H1 (cell line): ENCODE results near the gene CACNA2D3. TPM values are rescaled to one million over a fixed set of nuclear protein-coding genes. Genes with fewer than 3 reads are reported as not detected.
A peak's percentile ranks its signal among the peaks of the same experiment; 100 is the strongest.

Experiments
- CTCF ChIA-PET: fragments of 300-600 bp; sonication (Branson Sonifier 250); formaldehyde crosslinking; loops from one replicate; lab custom pipeline; 2021; ENCODE audit not compliant: partially characterized antibody; lab: Charles Lee
- POLR2A ChIA-PET: fragments of 300-600 bp; sonication (Branson Sonifier 250); formaldehyde crosslinking; loops from one replicate; lab custom pipeline; 2021; ENCODE audit warnings: inconsistent platforms; ENCODE audit not compliant: partially characterized antibody; lab: Charles Lee
- DNase-seq, 2 experiments: peaks; one replicate each; pipeline versions ENCODE4 v3.0.0 to v3.0.0-alpha.2; 2010 to 2022; ENCODE audit warnings: low spot score in 2 of 2, low read depth in 1 of 2, mixed read lengths in 1 of 2
- FAIRE-seq: peaks from 2 replicates; lab custom pipeline; 2011; peaks lifted over from hg19 to GRCh38; lab: Jason Lieb, UNC
- H2AFZ ChIP-seq: 2 replicates; pipeline ENCODE4 v1.8.1; 2012; ENCODE audit warnings: low read length, inconsistent platforms
- H2AK5ac ChIP-seq: 2 replicates; pipeline ENCODE4 v1.6.1; 2013; ENCODE audit warnings: low read depth, low read length
- H2BK120ac ChIP-seq: replicated peaks from 2 replicates; pipeline ENCODE3; 2013; ENCODE audit warnings: low read depth, low read length, inconsistent platforms
- H2BK12ac ChIP-seq: 2 replicates; pipeline ENCODE4 v1.6.1; 2013; ENCODE audit warnings: low read depth, low read length
- H2BK15ac ChIP-seq: 2 replicates; pipeline ENCODE4 v1.6.1; 2013; ENCODE audit warnings: low read length
- H2BK20ac ChIP-seq: 2 replicates; pipeline ENCODE4 v1.6.1; 2013; ENCODE audit warnings: low read length
- H2BK5ac ChIP-seq: 2 replicates; pipeline ENCODE4 v1.6.1; 2013; ENCODE audit warnings: low read depth, low read length
- H3K14ac ChIP-seq: 2 replicates; pipeline ENCODE4 v1.6.1; 2013; ENCODE audit warnings: inconsistent platforms; ENCODE audit not compliant: insufficient read length
- H3K18ac ChIP-seq: 2 replicates; pipeline ENCODE4 v1.6.1; 2013; ENCODE audit warnings: low read length; ENCODE audit errors: extremely low read depth
- H3K23ac ChIP-seq: 2 replicates; pipeline ENCODE4 v1.6.1; 2013; ENCODE audit warnings: inconsistent platforms; ENCODE audit not compliant: insufficient read length
- H3K23me2 ChIP-seq: 2 replicates; pipeline ENCODE4 v1.6.1; 2013; ENCODE audit warnings: low read depth, low read length
- H3K27ac ChIP-seq: 2 replicates; pipeline ENCODE4 v1.6.1; 2011; ENCODE audit warnings: low read depth, low read length, inconsistent platforms
- H3K27me3 ChIP-seq, 4 experiments: replicated peaks in 1 of 4; 1 replicate in 1 of 4; 2 replicates in 3 of 4; pipeline versions ENCODE4 v1.6.1 to v1.8.1; 2011 to 2013; ENCODE audit warnings: low read length in 3 of 4, mild to moderate bottlenecking in 3 of 4, inconsistent platforms in 2 of 4, mixed read lengths in 2 of 4, moderate library complexity in 1 of 4; ENCODE audit not compliant: control insufficient read depth in 3 of 4, insufficient read depth in 3 of 4; ENCODE audit errors: extremely low read depth in 1 of 4
- H3K36me3 ChIP-seq, 4 experiments: 2 replicates each; pipeline versions ENCODE4 v1.6.1 to v1.8.1; 2011 to 2013; ENCODE audit warnings: mild to moderate bottlenecking in 4 of 4, low read length in 3 of 4, moderate library complexity in 2 of 4, control low read depth in 1 of 4, inconsistent platforms in 1 of 4; ENCODE audit not compliant: insufficient read depth in 4 of 4, control insufficient read depth in 2 of 4
- H3K4ac ChIP-seq: replicated peaks from 2 replicates; pipeline ENCODE3; 2013; ENCODE audit warnings: low read length, low read depth, mixed read lengths, inconsistent platforms; ENCODE audit not compliant: insufficient read length
- H3K4me1 ChIP-seq, 4 experiments: replicated peaks in 1 of 4; 1 replicate in 1 of 4; 2 replicates in 3 of 4; pipeline versions ENCODE4 v1.6.1 to v1.8.1; 2011 to 2013; ENCODE audit warnings: low read length in 3 of 4, inconsistent platforms in 2 of 4, mixed read lengths in 1 of 4; ENCODE audit not compliant: insufficient read depth in 4 of 4, control insufficient read depth in 3 of 4
- H3K4me2 ChIP-seq, 2 experiments: 2 replicates each; pipeline versions ENCODE4 v1.6.1 to v1.8.1; 2011 to 2013; ENCODE audit warnings: low read depth in 2 of 2, low read length in 2 of 2, control low read depth in 1 of 2, inconsistent platforms in 1 of 2, mild to moderate bottlenecking in 1 of 2; ENCODE audit not compliant: insufficient read depth in 1 of 2
- H3K4me3 ChIP-seq, 4 experiments: fragments of 200-600, 300-600 bp in 1 of 4; sonication (generic), shearing (Covaris generic), sonication (Bioruptor Twin) in 1 of 4; 2 replicates each; pipeline versions ENCODE4 v1.5.1 to v1.8.1; 2011 to 2016; ENCODE audit warnings: low read length in 4 of 4, low read depth in 3 of 4, control low read depth in 2 of 4, inconsistent platforms in 2 of 4, mild to moderate bottlenecking in 2 of 4, mixed read lengths in 1 of 4, moderate library complexity in 1 of 4; ENCODE audit not compliant: insufficient read depth in 2 of 4; ENCODE audit errors: extremely low read depth in 1 of 4
- H3K56ac ChIP-seq: replicated peaks from 2 replicates; pipeline ENCODE3; 2013; ENCODE audit warnings: low read depth, mild to moderate bottlenecking, mixed read lengths, low read length, inconsistent platforms; ENCODE audit not compliant: insufficient read length
- H3K79me1 ChIP-seq: 2 replicates; pipeline ENCODE4 v1.6.1; 2013; ENCODE audit warnings: low read depth, low read length, control low read depth
- H3K79me2 ChIP-seq, 2 experiments: 2 replicates each; pipeline versions ENCODE4 v1.6.1 to v1.8.1; 2012 to 2013; ENCODE audit warnings: low read length in 2 of 2, mild to moderate bottlenecking in 2 of 2, inconsistent platforms in 1 of 2; ENCODE audit not compliant: insufficient read depth in 2 of 2, control insufficient read depth in 1 of 2
- H3K9ac ChIP-seq, 4 experiments: replicated peaks in 1 of 4; 1 replicate in 1 of 4; 2 replicates in 3 of 4; pipeline versions ENCODE4 v1.6.1 to v1.8.1; 2011 to 2013; ENCODE audit warnings: low read depth in 3 of 4, low read length in 3 of 4, control low read depth in 2 of 4, mild to moderate bottlenecking in 2 of 4, moderate library complexity in 2 of 4, inconsistent platforms in 1 of 4; ENCODE audit errors: extremely low read depth in 1 of 4
- H3K9me3 ChIP-seq, 2 experiments: 2 replicates each; pipeline versions ENCODE4 v1.6.1 to v1.8.1; 2012 to 2013; ENCODE audit warnings: mild to moderate bottlenecking in 2 of 2, moderate library complexity in 2 of 2, control low read depth in 1 of 2, inconsistent platforms in 1 of 2, low read depth in 1 of 2, low read length in 1 of 2, mixed read lengths in 1 of 2; ENCODE audit not compliant: insufficient read depth in 2 of 2
- H4K20me1 ChIP-seq, 2 experiments: replicated peaks in 1 of 2; 2 replicates each; pipeline versions ENCODE3 to v1.8.1; 2011 to 2013; ENCODE audit warnings: inconsistent platforms in 2 of 2, low read length in 2 of 2, mild to moderate bottlenecking in 1 of 2; ENCODE audit not compliant: insufficient read depth in 2 of 2, control insufficient read depth in 1 of 2
- H4K5ac ChIP-seq: 2 replicates; pipeline ENCODE4 v1.6.1; 2013; ENCODE audit warnings: low read length, low read depth, mixed read lengths, inconsistent platforms; ENCODE audit not compliant: insufficient read length
- H4K8ac ChIP-seq: 2 replicates; pipeline ENCODE4 v1.8.0; 2013; ENCODE audit warnings: mild to moderate bottlenecking, moderate library complexity, low read length, inconsistent platforms; ENCODE audit not compliant: insufficient read depth; ENCODE audit errors: extremely low read depth
- H4K91ac ChIP-seq: replicated peaks from 2 replicates; pipeline ENCODE3; 2013; ENCODE audit warnings: low read length, mixed read lengths, inconsistent platforms; ENCODE audit not compliant: insufficient read length
- BRCA1 ChIP-seq: IDR thresholded peaks from 2 replicates; pipeline ENCODE4 v1.6.1; 2012; ENCODE audit warnings: low read depth, low read length, improper control_type of control experiment
- CBX5 ChIP-seq: fragments of 300-800, 300-1000 bp; sonication (generic); IDR thresholded peaks from 2 replicates; pipeline ENCODE4 v1.7.1; 2016; ENCODE audit warnings: antibody characterized with exemption, low read length, low read depth
- CEBPB ChIP-seq: IDR thresholded peaks from 2 replicates; pipeline ENCODE4 v1.6.1; 2012; ENCODE audit warnings: low read depth, low read length
- CTBP2 ChIP-seq: IDR thresholded peaks from 2 replicates; pipeline ENCODE4 v1.7.0; 2011; ENCODE audit warnings: borderline replicate concordance, mild to moderate bottlenecking, moderate library complexity, mixed read lengths, low read length; ENCODE audit not compliant: insufficient read depth, insufficient read length
- FOSL1 ChIP-seq: IDR thresholded peaks from 2 replicates; pipeline ENCODE4 v1.6.1; 2011; ENCODE audit warnings: mild to moderate bottlenecking, low read depth, low read length, moderate library complexity; ENCODE audit not compliant: insufficient read depth
- HDAC2 ChIP-seq, 2 experiments: fragments of 300-600 bp in 1 of 2; sonication (generic) in 1 of 2; IDR thresholded peaks; 2 replicates each; pipeline ENCODE4 v1.6.1; 2011 to 2012; ENCODE audit warnings: low read depth in 2 of 2, low read length in 2 of 2, mild to moderate bottlenecking in 2 of 2, moderate library complexity in 2 of 2, borderline replicate concordance in 1 of 2, inconsistent platforms in 1 of 2
- JUND ChIP-seq: IDR thresholded peaks from 2 replicates; pipeline ENCODE4 v1.6.1; 2011; ENCODE audit warnings: mild to moderate bottlenecking, improper control_type of control experiment, low read length
- POLR2A ChIP-seq, 2 experiments: IDR thresholded peaks; 1 replicate in 1 of 2; 2 replicates in 1 of 2; pipeline ENCODE4 v1.6.1; 2011; ENCODE audit warnings: low read depth in 2 of 2, low read length in 2 of 2, mild to moderate bottlenecking in 2 of 2; ENCODE audit errors: control extremely low read depth in 1 of 2
- SIN3A ChIP-seq, 2 experiments: IDR thresholded peaks in 1 of 2; conservative IDR thresholded peaks in 1 of 2; 2 replicates each; pipeline ENCODE4 v1.6.1; 2011 to 2012; ENCODE audit warnings: low read length in 2 of 2, improper control_type of control experiment in 1 of 2, low read depth in 1 of 2, mild to moderate bottlenecking in 1 of 2
- SP1 ChIP-seq: IDR thresholded peaks from 2 replicates; pipeline ENCODE4 v1.6.1; 2011; ENCODE audit warnings: low read depth, low read length
- TCF12 ChIP-seq: IDR thresholded peaks from 2 replicates; pipeline ENCODE4 v1.6.1; 2011; ENCODE audit warnings: low read depth, mild to moderate bottlenecking, low read length
- WGBS, 2 experiments: shearing (Covaris generic) in 1 of 2; methylation state at CpG; one replicate each; pipeline versions ENCODE4 v1.1.6 to v1.1.7; 2013 to 2015; ENCODE audit warnings: low lambda C conversion rate in 2 of 2, mixed read lengths in 2 of 2, inconsistent platforms in 1 of 2, low coverage in 1 of 2, missing lambda C conversion rate in 1 of 2; ENCODE audit not compliant: insufficient replicate concordance in 2 of 2, insufficient coverage in 1 of 2, insufficient read length in 1 of 2; ENCODE audit errors: extremely low coverage in 1 of 2, missing lambda C conversion rate in 1 of 2; 5-methylcytosine and 5-hydroxymethylcytosine counted together
- polyA plus RNA-seq, 7 experiments: library from polyadenylated mRNA; depleted of rRNA in 3 of 7; stranded (reverse) in 5 of 7; unstranded in 2 of 7; fragments of >200 nt in 5 of 7; fragments of 200-250 nt in 2 of 7; gene quantifications; 1 replicate in 5 of 7; 2 replicates in 1 of 7; 4 replicates in 1 of 7; pipeline versions ENCODE4 v1.2.1 to v1.2.3, GENCODE V29; 2011 to 2013; ENCODE audit warnings: missing spikeins in 2 of 7, mixed read lengths in 2 of 7
- total RNA-seq: library from RNA; stranded (reverse); fragmentation: NEBNext Ultra II Directional; extraction: Animal tissue kit (Norgen Biotek cat#: 25700); gene quantifications from 2 replicates; pipeline ENCODE4 v1.2.1, GENCODE V29; 2021

Gene CACNA2D3
- total and polyA plus RNA-seq, 2 of the 8 experiments (the other 6 are each of a cell fraction or from before 2014, with no cell fraction given) = 1.5 to 1.8 TPM

GRCh38 chr3:54634122-54634469 is 511.7 kb downstream of the CACNA2D3 start:
- Histone ChIP-seq H2BK120ac (no peak overlapping the region), H2BK20ac (no peak overlapping the region), H3K4me1 (peaks cover 4 to 11% (median 7%) of the 10 kb centered on the region in 4 experiments; a peak in 5 of 7 replicates), H2BK5ac (peak overlapping the region; percentile 54; the same call in 1 of the 2 replicates), H3K9me3 (no peaks in the 10 kb centered on the region), H2BK12ac (no peak overlapping the region), H3K27ac (peak overlapping the region; percentile 30; the same call in 1 of the 2 replicates), H3K4me3 (peak overlapping the region in 3 of 4 experiments; percentile 23 to 35 (median 33); a peak in 4 of 8 replicates), H3K23me2 (peaks cover 2% of the 10 kb centered on the region; the same call in 1 of the 2 replicates), H3K23ac (no peak overlapping the region), H3K4me2 (peak overlapping the region; percentile 43 to 80), H3K27me3 (no peaks in the 10 kb centered on the region), H3K36me3 (peaks cover 20 to 60% (median 37%) of the 10 kb centered on the region in 4 experiments), H3K14ac (no peak overlapping the region), H3K56ac (peak overlapping the region; percentile 13), H4K5ac (peak overlapping the region; percentile 31), H3K79me1 (0 out of 2 replicates have a peak, but pooled peaks cover 2% of the 10 kb centered on the region), H3K4ac (no peak overlapping the region), H3K18ac (no peak overlapping the region), H2AFZ (no peak overlapping the region), H3K79me2 (peaks cover 0 to 30% of the 10 kb centered on the region in 2 experiments; a peak in 2 of 4 replicates), H4K20me1 (peaks cover 11% of the 10 kb centered on the region in 2 experiments), H4K8ac (no peak overlapping the region), H2BK15ac (no peak overlapping the region), H2AK5ac (no peak overlapping the region), H3K9ac (no peak overlapping the region; a peak in 1 of 7 replicates), H4K91ac (no peak overlapping the region)
- 81 to 100% methylated on average over 1 to 3 of the region's 3 CpGs for WGBS, 2 experiments
- no peak for FAIRE-seq
- TF ChIP-seq BRCA1 (no peak), POLR2A (IDR thresholded peaks at IDR 0.05; ENCODE audit: control extremely low read depth in 1 of 2, low read depth in 2 of 2, low read length in 2 of 2) (no peak), SIN3A (conservative IDR thresholded peaks at IDR 0.05 in 1 of 2, IDR thresholded peaks at IDR 0.05 in 1 of 2; ENCODE audit: low read depth in 1 of 2, low read length in 2 of 2) (no peak), CBX5 (no peak), CTBP2 (no peak), CEBPB (no peak), JUND (no peak), HDAC2 (IDR thresholded peaks at IDR 0.05; ENCODE audit: borderline replicate concordance in 1 of 2, low read depth in 2 of 2, low read length in 2 of 2) (no peak), SP1 (no peak), TCF12 (no peak), FOSL1 (no peak)
- POLR2A ChIA-PET = interaction anchor here (0.6 to 7.8 kb wide), 7 partner anchors 7 to 82 kb away, joined by 3 to 87 read pairs (median 10); no protein-coding TSS in a partner anchor
- no peak for DNase-seq
- CTCF ChIA-PET = no interaction called here
